A673 (cell line): ENCODE measurements around the gene STXBP2.

Experiments used
- EZH2 ChIP-seq: fragments of 200-600 bp; sonication (generic); IDR thresholded peaks from 2 replicates; pipeline ENCODE4 v1.6.1; 2017; ENCODE audit warnings: borderline replicate concordance, low read depth, mild to moderate bottlenecking, mixed read lengths, antibody characterized with exemption, low read length; ENCODE audit not compliant: poor library complexity, severe bottlenecking
- TF ChIP-seq, protein P1 (sequence below): fragments of 300-800, 200-600 bp; sonication (generic); conservative IDR thresholded peaks from 2 replicates; pipeline ENCODE4 v1.5.1; 2017; ENCODE audit warnings: low read depth, mild to moderate bottlenecking, antibody characterized with exemption, low read length, moderate library complexity, mixed read lengths

DNA sequence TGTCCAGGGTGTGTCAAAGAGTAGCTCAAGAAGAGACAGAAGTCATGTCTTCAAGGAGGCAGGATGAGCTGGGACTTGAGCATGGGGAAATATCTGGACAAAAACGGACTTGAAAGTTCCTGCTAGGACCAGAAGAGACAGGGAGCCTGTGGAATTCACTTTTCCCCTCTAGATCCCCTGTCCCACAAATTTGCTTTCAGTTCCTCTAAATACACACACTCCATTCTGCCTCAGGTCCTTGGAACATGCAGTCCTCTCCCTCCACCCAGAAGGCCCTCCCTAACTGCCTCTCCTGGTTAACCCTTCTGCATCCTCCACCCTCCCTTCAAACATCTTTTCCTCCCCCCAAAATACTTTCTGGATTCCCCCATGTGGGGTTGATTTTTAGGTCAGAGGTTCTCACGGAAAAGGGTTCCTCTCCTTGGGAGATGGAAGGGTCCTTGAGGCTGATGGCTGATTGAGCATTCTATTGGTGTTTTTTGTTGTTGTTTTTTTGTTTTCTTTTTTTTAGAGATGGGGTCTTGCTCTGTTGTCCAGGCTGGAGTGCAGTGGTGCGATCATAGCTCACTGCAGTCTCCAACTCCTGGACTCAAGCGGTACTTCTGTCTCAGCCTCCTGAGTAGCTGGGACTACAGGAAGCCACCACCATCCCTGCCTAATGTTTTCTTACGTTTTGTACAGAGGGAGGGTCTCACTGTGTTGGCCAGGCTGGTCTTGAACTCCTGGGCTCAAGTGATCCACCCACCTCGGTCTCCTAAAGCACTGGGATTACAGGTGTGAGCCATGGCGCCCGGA is 25.0 kb downstream of the STXBP2 start:
- TF ChIP-seq, protein P1, sequence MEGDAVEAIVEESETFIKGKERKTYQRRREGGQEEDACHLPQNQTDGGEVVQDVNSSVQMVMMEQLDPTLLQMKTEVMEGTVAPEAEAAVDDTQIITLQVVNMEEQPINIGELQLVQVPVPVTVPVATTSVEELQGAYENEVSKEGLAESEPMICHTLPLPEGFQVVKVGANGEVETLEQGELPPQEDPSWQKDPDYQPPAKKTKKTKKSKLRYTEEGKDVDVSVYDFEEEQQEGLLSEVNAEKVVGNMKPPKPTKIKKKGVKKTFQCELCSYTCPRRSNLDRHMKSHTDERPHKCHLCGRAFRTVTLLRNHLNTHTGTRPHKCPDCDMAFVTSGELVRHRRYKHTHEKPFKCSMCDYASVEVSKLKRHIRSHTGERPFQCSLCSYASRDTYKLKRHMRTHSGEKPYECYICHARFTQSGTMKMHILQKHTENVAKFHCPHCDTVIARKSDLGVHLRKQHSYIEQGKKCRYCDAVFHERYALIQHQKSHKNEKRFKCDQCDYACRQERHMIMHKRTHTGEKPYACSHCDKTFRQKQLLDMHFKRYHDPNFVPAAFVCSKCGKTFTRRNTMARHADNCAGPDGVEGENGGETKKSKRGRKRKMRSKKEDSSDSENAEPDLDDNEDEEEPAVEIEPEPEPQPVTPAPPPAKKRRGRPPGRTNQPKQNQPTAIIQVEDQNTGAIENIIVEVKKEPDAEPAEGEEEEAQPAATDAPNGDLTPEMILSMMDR: no peak
- TF ChIP-seq EZH2: no peak
